ENCODE data around the gene FSTL3.

GRCh38 chr19:645912-646778 lies 30.0 kb upstream of the FSTL3 start:
- TF ChIP-seq FOXM1 (IDR thresholded peaks at IDR 0.05; ENCODE audit: borderline replicate concordance) (no peak), FOXA1 (IDR thresholded peaks at IDR 0.05) (no peak), SP1 (IDR thresholded peaks at IDR 0.05) (no peak)

Measured in HEK293T (cell line).